ENCODE measurements around the gene SLAMF1. TPM values are rescaled to one million over a fixed set of nuclear protein-coding genes. Genes with fewer than 3 reads are reported as not detected.

The SLAMF1 gene
- total RNA-seq, 5 donors from 2014 or later (not counting 1 experiment from before 2014, with no cell fraction given) = 19.4 to 38.7 (median 30.7) TPM

GRCh38 chr1:160623227-160623633 lies 23.6 kb downstream of the SLAMF1 start:
- POLR2A ChIA-PET = interaction anchor here (0.6 to 1.0 kb wide), 4 partner anchors 9 to 289 kb away, joined by 3 to 4 read pairs (median 3); no protein-coding TSS in a partner anchor
- H3K36me3 ChIP-seq (ENCODE audit: control insufficient read depth in 2 of 2, extremely low read depth in 1 of 2, insufficient read depth in 1 of 2, low read length in 1 of 2) = peaks cover 4 to 31% of the 10 kb centered on the region in 2 donors
- CTCF ChIA-PET = interaction anchor here in 1 of 2 donors (0.7 to 2.5 kb wide), 4 partner anchors 11 to 246 kb away, joined by 3 to 9 read pairs (median 3); no protein-coding TSS in a partner anchor
- ATAC-seq (replicated peaks in 1 of 4) = peak; percentile 60 to 76 (median 72)
- 33% methylated on average over 1 of the region's 3 CpGs for WGBS (ENCODE audit: insufficient coverage)
- peak in 1 of 35 experiments; percentile 59 for DNase-seq
- H3K4me1 ChIP-seq (ENCODE audit: control insufficient read depth in 1 of 2, extremely low read depth in 1 of 2, insufficient read depth in 2 of 2, low read length in 2 of 2) = peaks cover 41 to 55% of the 10 kb centered on the region in 2 experiments
- Mint-ChIP-seq H3K9me3 (peaks cover 0 to 3% (median 3%) of the 10 kb centered on the region in 3 donors), H3K4me1 (peaks cover 87 to 92% (median 90%) of the 10 kb centered on the region in 3 donors), H3K27ac (peak overlapping the region; percentile 96 to 98), H3K27me3 (no peaks in the 10 kb centered on the region), H3K36me3 (peaks cover 67% of the 10 kb centered on the region), H3K4me3 (peak overlapping the region; percentile 16 to 67 (median 55))
- H3K4me3 ChIP-seq (ENCODE audit: control insufficient read depth in 1 of 2, extremely low read depth in 1 of 2, low read length in 1 of 2) = no peak overlapping the region
- no peaks in the 10 kb centered on the region for H3K27me3 ChIP-seq (replicated peaks in 1 of 2; ENCODE audit: control insufficient read depth in 2 of 2, extremely low read depth in 1 of 2, insufficient read depth in 2 of 2, low read length in 1 of 2)
- H3K9me3 ChIP-seq = peaks cover 2% of the 10 kb centered on the region
- peak overlapping the region; percentile 60 for H3K27ac ChIP-seq (ENCODE audit: low read length)

- H3K4me1 ChIP-seq (ENCODE audit: control insufficient read depth in 1 of 2, extremely low read depth in 1 of 2, insufficient read depth in 2 of 2, low read length in 2 of 2) = peaks cover 35 to 51% of the 10 kb centered on the region in 2 experiments
- peaks cover 4 to 33% of the 10 kb centered on the region in 2 donors for H3K36me3 ChIP-seq (ENCODE audit: control insufficient read depth in 2 of 2, extremely low read depth in 1 of 2, insufficient read depth in 1 of 2, low read length in 1 of 2)
- no peaks in the 10 kb centered on the region for H3K27me3 ChIP-seq (replicated peaks in 1 of 2; ENCODE audit: control insufficient read depth in 2 of 2, extremely low read depth in 1 of 2, insufficient read depth in 2 of 2, low read length in 1 of 2)
- H3K4me1 Mint-ChIP-seq = peaks cover 87 to 92% (median 90%) of the 10 kb centered on the region in 3 donors
- CTCF ChIA-PET = interaction anchor here (0.7 to 2.5 kb wide), 8 partner anchors 10 to 246 kb away, joined by 3 to 9 read pairs (median 3); partner anchors contain the start of gene SLAMF1 (in 1 of the 2)
- ATAC-seq (replicated peaks in 1 of 4) (no peak), DNase-seq (no peak)
- peak overlapping the region; percentile 60 for H3K27ac ChIP-seq (ENCODE audit: low read length)
- H3K4me3 ChIP-seq (ENCODE audit: control insufficient read depth in 1 of 2, extremely low read depth in 1 of 2, low read length in 1 of 2) = no peak overlapping the region
- peaks cover 67% of the 10 kb centered on the region for H3K36me3 Mint-ChIP-seq
- H3K27ac Mint-ChIP-seq = peak overlapping the region; percentile 96 to 98
- POLR2A ChIA-PET = interaction anchor here (0.6 to 1.0 kb wide), 5 partner anchors 10 to 290 kb away, joined by 3 to 4 read pairs (median 3); no protein-coding TSS in a partner anchor
- H3K9me3 ChIP-seq = peaks cover 2% of the 10 kb centered on the region
- H3K27me3 Mint-ChIP-seq = no peaks in the 10 kb centered on the region
- peak overlapping the region in 1 of 3 donors; percentile 16 for H3K4me3 Mint-ChIP-seq
- peaks cover 0 to 3% (median 3%) of the 10 kb centered on the region in 3 donors for H3K9me3 Mint-ChIP-seq
- WGBS (ENCODE audit: insufficient coverage) = 77% methylated on average over 2 of the region's 5 CpGs
Observed at GRCh38 chr1:160622501-160623226, 24.2 kb downstream of the SLAMF1 start.

- H3K36me3 Mint-ChIP-seq = peaks cover 64% of the 10 kb centered on the region
- DNase-seq = no peak
- H3K9me3 ChIP-seq = peaks cover 2% of the 10 kb centered on the region
- no peaks in the 10 kb centered on the region for H3K27me3 Mint-ChIP-seq
- peaks cover 0 to 1% (median 1%) of the 10 kb centered on the region in 3 donors for H3K9me3 Mint-ChIP-seq
- WGBS (ENCODE audit: insufficient coverage) = 31% methylated on average over 4 of the region's 8 CpGs
- no peaks in the 10 kb centered on the region for H3K27me3 ChIP-seq (replicated peaks in 1 of 2; ENCODE audit: control insufficient read depth in 2 of 2, extremely low read depth in 1 of 2, insufficient read depth in 2 of 2, low read length in 1 of 2)
- peak overlapping the region; percentile 60 for H3K27ac ChIP-seq (ENCODE audit: low read length)
- no peak overlapping the region for H3K4me3 Mint-ChIP-seq
- peaks cover 31 to 46% of the 10 kb centered on the region in 2 experiments for H3K4me1 ChIP-seq (ENCODE audit: control insufficient read depth in 1 of 2, extremely low read depth in 1 of 2, insufficient read depth in 2 of 2, low read length in 2 of 2)
- peaks cover 84 to 89% (median 85%) of the 10 kb centered on the region in 3 donors for H3K4me1 Mint-ChIP-seq
- peaks cover 4 to 33% of the 10 kb centered on the region in 2 donors for H3K36me3 ChIP-seq (ENCODE audit: control insufficient read depth in 2 of 2, extremely low read depth in 1 of 2, insufficient read depth in 1 of 2, low read length in 1 of 2)
- no peak for ATAC-seq (replicated peaks in 1 of 4)
- H3K4me3 ChIP-seq (ENCODE audit: control insufficient read depth in 1 of 2, extremely low read depth in 1 of 2, low read length in 1 of 2) = no peak overlapping the region
- H3K27ac Mint-ChIP-seq = peak overlapping the region; percentile 96 to 98
- POLR2A ChIA-PET = interaction anchor here in 1 of 2 donors (0.7 kb wide), 1 partner anchor 12 kb away, joined by 3 read pairs; no protein-coding TSS in a partner anchor
- CTCF ChIA-PET = interaction anchor here (0.8 to 2.5 kb wide), 7 partner anchors 13 to 245 kb away, joined by 3 to 9 read pairs (median 3); partner anchors contain the start of gene SLAMF1 (in 1 of the 2)
Observed at GRCh38 chr1:160621633-160622413, 25.0 kb downstream of the SLAMF1 start.

DNA sequence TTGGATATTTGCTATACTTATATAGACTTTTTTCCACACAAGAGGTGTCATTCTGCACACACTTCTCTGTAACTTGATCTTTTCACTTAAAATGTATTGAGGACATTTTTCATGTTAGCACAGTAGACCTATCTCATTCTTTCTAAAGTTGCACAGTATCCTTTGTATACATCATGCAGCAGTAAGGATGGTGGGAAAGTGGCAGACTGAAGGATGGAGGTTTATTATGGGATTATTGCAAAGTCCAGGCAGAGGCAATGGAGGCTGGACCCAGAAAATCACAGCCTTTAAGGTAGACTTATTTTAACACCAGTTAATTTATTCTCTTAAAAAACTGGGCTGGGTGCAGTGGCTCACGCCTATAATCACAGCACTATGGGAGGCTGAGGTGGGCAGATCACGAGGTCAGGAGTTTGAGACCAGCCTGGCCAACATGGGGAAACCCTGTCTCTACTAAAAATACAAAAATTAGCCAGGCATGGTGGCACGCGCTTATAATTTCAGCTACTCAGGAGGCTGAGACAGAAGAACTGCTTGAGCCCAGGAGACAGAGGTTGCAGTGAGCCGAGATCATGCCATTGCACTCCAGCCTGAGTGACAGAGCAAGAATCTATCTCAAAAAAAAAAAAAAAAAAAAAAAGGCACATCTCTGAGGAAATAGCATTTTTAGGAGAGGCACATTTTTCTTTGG lies 25.8 kb downstream of the SLAMF1 start:
- H3K36me3 Mint-ChIP-seq = peaks cover 67% of the 10 kb centered on the region
- H3K27me3 ChIP-seq (replicated peaks in 1 of 2; ENCODE audit: control insufficient read depth in 2 of 2, extremely low read depth in 1 of 2, insufficient read depth in 2 of 2, low read length in 1 of 2) = no peaks in the 10 kb centered on the region
- peaks cover 24 to 39% of the 10 kb centered on the region in 2 experiments for H3K4me1 ChIP-seq (ENCODE audit: control insufficient read depth in 1 of 2, extremely low read depth in 1 of 2, insufficient read depth in 2 of 2, low read length in 2 of 2)
- ATAC-seq (replicated peaks in 1 of 4) = no peak
- no peak overlapping the region for H3K4me3 ChIP-seq (ENCODE audit: control insufficient read depth in 1 of 2, extremely low read depth in 1 of 2, low read length in 1 of 2)
- CTCF ChIA-PET = interaction anchor here (0.8 to 2.6 kb wide), 4 partner anchors 7 to 54 kb away, joined by 3 to 11 read pairs (median 3); no protein-coding TSS in a partner anchor
- POLR2A ChIA-PET = no interaction called here
- peaks cover 4 to 33% of the 10 kb centered on the region in 2 donors for H3K36me3 ChIP-seq (ENCODE audit: control insufficient read depth in 2 of 2, extremely low read depth in 1 of 2, insufficient read depth in 1 of 2, low read length in 1 of 2)
- H3K27ac Mint-ChIP-seq = peak overlapping the region; percentile 73 to 96
- no peaks in the 10 kb centered on the region for H3K9me3 Mint-ChIP-seq
- no peak overlapping the region for H3K27ac ChIP-seq (ENCODE audit: low read length)
- H3K9me3 ChIP-seq = peaks cover 2% of the 10 kb centered on the region
- no peaks in the 10 kb centered on the region for H3K27me3 Mint-ChIP-seq
- no peak for DNase-seq
- H3K4me1 Mint-ChIP-seq = peaks cover 77 to 83% (median 80%) of the 10 kb centered on the region in 3 donors
- no peak overlapping the region for H3K4me3 Mint-ChIP-seq
- no CpG with 5 or more reads among the region's 5 CpGs for WGBS (ENCODE audit: insufficient coverage)

DNA sequence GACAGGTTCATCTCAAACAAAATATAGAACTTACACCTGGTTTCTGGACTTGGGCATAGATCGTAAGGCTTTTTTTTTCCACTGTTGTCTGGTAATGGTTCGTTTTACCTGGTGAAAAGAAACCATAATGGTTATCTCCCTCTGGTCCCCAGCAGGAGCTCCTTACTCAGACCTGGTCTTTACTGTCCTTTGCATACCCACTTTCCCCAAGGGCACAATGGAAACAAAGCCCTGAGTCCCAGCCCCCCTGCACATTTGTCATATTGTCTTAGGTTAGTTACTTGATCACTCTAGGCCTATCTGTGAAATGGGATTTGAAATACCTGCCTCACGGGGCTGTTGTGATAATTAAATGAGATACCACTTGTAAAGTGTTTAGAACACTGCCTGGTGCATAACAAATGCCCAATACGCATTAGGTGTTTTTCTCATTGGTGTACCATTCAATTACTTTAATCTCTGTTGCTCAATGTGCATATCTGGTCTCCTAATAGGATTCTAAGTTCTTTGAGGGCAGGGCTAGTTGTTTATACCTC lies 27.0 kb downstream of the SLAMF1 start:
- H3K27ac ChIP-seq (ENCODE audit: low read length) = no peak overlapping the region
- Mint-ChIP-seq H3K4me3 (no peak overlapping the region), H3K4me1 (peaks cover 64 to 75% (median 73%) of the 10 kb centered on the region in 3 donors), H3K9me3 (no peaks in the 10 kb centered on the region), H3K27ac (peak overlapping the region; percentile 63 to 71), H3K27me3 (no peaks in the 10 kb centered on the region), H3K36me3 (peaks cover 68% of the 10 kb centered on the region)
- H3K36me3 ChIP-seq (ENCODE audit: control insufficient read depth in 2 of 2, extremely low read depth in 1 of 2, insufficient read depth in 1 of 2, low read length in 1 of 2) = peaks cover 4 to 36% of the 10 kb centered on the region in 2 donors
- H3K4me3 ChIP-seq (ENCODE audit: control insufficient read depth in 1 of 2, extremely low read depth in 1 of 2, low read length in 1 of 2) = no peak overlapping the region
- no peaks in the 10 kb centered on the region for H3K27me3 ChIP-seq (replicated peaks in 1 of 2; ENCODE audit: control insufficient read depth in 2 of 2, extremely low read depth in 1 of 2, insufficient read depth in 2 of 2, low read length in 1 of 2)
- DNase-seq (no peak), ATAC-seq (replicated peaks in 1 of 4) (no peak)
- WGBS (ENCODE audit: insufficient coverage) = no CpG with 5 or more reads among the region's 4 CpGs
- CTCF ChIA-PET = interaction anchor here (0.5 to 4.1 kb wide), 20 partner anchors 9 to 72 kb away, joined by 3 to 30 read pairs (median 3); partner anchors contain the start of gene SLAMF1 (in 1 of the 2)
- peaks cover 23 to 27% of the 10 kb centered on the region in 2 experiments for H3K4me1 ChIP-seq (ENCODE audit: control insufficient read depth in 1 of 2, extremely low read depth in 1 of 2, insufficient read depth in 2 of 2, low read length in 2 of 2)
- H3K9me3 ChIP-seq = peaks cover 2% of the 10 kb centered on the region
- POLR2A ChIA-PET = interaction anchor here (0.5 to 1.5 kb wide), 4 partner anchors 20 to 398 kb away, joined by 3 to 9 read pairs (median 4); no protein-coding TSS in a partner anchor
